HG03558 (cell line): ENCODE results near the gene BCLAF3.

ENCODE experiments used
- ATAC-seq: cut with Tn5 transposase; IDR thresholded peaks from one replicate; pipeline ENCODE4 v1.9.1; 2021; ENCODE audit warnings: moderate number of reproducible peaks; ENCODE audit not compliant: unreplicated experiment; ENCODE audit errors: extremely low read depth

BCLAF3 gene

GRCh38 chrX:19990556-19991349, at the start of gene BCLAF3:
Gene BCLAF3, minus strand, starts transcription at chrX:19991061. Its CDS starts 20,797 bp downstream, at chrX:19970264.
- peak; percentile 93 for ATAC-seq

DNA sequence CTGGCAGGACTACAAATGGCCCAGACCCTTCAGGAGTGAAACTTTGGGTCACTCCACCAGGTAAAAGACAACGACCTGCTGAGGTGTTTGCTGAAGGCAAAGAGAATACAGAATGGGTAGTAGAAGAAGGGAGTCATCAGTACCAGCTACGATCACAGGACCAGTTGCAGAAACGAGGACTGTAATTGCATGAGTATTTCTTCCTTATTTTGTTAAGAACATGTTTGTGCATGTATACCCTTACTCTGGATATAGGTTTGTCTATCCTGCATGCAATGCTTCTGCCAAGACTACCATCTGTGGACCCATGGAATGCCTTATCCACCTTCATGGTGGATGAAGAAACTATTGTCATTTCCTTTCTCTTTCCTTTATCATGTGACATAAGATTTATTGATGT, 48.1 kb upstream of the BCLAF3 start:
- no peak for ATAC-seq

DNA sequence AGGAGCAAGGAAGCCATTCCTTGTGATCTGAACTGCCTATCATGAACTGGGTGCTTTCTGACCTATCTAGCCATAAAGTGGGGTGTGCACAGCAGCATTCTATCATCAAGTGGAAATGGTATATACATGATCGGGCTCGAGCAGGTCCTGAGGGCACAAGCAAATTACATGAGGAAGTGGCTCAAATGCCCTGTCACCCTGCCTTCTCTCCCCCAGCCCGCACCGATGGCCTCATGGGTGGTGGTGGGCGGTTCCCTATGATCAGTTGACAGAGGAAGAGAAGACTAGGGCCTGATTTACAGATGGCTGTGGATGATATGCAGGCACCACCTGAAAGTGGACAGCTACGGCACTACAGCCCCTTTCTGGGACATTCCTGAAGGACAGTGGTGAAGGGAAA, 46.3 kb upstream of the BCLAF3 start:
- ATAC-seq = no peak

- ATAC-seq = no peak
Measured at GRCh38 chrX:20032201-20032600, 41.3 kb upstream of the BCLAF3 start.

- no peak for ATAC-seq
Measured at GRCh38 chrX:20029728-20030127, 38.9 kb upstream of the BCLAF3 start.

DNA sequence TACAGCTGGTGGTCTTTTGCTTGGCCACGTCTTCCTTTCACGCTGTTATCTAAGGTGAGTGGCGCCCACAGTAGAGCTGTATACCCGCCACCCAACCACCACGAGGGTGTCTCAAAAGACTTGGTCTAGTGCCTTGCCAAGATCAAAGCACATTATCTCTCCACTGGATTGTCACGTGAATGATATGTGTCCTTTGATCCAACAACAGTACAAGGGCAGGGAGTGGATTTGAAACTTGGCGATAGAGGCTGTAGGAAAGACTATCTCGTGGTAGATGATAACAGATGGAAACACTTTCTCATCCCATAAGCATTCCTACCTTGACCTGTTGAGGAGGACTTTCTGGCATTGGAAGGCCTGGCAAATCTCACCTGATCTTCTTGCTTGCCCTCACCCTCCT, 37.7 kb upstream of the BCLAF3 start:
- no peak for ATAC-seq

DNA sequence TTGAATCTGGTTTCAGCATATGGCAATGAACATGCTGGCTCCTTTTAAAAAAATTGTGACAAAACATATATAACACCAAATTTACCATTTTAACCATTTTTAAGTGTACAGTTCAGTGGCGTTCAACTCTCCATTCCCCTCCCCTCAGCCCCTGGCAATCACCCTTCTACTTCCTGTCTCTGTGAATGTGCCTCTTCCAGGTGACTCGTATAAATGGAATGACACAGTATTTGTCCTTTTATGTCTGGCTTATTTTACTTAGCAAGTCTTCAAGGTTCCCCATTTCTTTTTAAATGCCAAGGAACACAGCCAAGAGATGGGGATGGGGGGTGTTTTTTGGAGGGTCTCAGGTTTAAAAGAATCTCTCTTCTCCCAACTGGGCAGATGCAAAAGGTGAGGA, 35.4 kb upstream of the BCLAF3 start:
- no peak for ATAC-seq

DNA sequence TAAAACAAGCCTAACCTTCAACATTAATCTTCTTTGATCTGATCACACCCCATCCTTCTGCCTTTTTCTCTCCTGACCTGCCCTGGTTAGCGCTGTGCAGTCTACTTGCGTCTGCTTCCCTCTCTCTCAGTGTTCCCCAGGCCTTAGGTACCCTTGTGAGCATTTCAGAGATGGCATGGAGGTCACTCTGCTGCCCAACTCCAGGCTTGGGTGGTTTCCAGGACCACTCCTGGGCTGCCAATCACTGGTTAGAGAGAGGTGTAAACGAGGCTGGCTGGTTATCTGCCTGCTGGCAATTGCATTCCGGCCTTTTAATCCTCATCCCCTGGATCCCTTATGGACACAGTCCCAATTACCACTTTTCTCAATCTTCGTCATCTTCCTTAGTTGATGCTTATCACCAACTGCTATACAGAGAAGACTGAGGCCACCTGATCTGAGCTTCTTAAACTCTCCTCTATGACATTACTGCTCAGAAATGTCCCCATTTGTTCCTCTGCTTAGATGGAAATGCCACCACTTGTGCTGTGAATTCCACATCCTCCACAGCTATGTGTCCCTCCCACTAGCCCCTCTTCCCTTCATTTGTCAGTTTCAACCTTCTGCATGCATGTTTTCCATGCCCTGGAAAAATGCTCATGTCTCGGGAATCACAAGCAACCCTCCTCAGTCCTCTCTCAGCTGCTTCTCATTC, 29.0 kb upstream of the BCLAF3 start:
- ATAC-seq = no peak

DNA sequence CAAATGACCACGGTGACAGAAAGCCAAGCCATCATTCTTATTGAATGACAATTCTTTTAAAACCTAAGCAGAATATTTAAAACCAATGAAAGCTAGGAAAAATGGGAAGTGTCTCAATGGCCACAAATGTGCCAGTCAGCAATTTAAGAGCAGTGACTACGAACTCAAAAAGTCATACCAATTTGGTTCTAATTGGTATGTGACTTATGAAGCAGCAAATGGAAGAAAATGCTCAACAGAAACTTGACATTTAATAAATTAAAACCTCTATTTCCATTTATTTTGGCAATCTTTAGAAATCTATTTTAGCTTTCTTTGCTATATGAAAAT, 25.7 kb upstream of the BCLAF3 start:
- ATAC-seq = no peak

DNA sequence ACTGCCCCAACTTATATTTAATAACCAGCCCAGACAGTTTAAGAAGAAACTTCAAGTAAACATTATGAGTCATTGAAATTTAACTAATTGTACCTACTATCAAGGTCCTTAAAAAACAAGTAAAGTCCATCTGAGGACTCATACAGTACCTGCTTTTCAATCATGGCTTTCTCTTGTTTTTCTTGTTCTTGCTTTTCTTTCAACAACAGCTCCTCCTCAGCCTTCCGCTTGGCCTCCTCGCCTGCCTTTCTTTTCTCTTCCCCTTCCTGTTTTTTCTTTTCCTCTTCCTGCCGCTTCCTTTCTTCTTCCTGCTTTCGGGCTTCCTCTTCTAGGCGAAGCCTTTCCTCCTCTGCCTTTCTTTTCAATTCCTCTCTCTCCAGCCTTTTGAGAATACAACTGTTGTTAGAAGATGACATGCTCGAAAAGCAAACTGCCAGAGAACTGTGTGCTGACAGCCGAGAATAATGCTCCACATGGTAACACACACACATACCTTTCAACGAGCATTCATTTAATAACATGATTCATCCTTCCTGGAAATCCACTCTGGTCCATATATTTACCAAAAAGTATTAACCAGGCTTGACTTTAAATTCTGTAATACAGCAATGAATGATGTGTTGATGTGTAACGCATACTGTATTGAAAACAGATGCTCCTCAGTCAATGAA, 25.2 kb upstream of the BCLAF3 start:
- ATAC-seq = no peak

- no peak for ATAC-seq
Measured at GRCh38 chrX:20015422-20015821, 24.6 kb upstream of the BCLAF3 start.

- no peak for ATAC-seq
Measured at GRCh38 chrX:20011608-20012007, 20.7 kb upstream of the BCLAF3 start.

DNA sequence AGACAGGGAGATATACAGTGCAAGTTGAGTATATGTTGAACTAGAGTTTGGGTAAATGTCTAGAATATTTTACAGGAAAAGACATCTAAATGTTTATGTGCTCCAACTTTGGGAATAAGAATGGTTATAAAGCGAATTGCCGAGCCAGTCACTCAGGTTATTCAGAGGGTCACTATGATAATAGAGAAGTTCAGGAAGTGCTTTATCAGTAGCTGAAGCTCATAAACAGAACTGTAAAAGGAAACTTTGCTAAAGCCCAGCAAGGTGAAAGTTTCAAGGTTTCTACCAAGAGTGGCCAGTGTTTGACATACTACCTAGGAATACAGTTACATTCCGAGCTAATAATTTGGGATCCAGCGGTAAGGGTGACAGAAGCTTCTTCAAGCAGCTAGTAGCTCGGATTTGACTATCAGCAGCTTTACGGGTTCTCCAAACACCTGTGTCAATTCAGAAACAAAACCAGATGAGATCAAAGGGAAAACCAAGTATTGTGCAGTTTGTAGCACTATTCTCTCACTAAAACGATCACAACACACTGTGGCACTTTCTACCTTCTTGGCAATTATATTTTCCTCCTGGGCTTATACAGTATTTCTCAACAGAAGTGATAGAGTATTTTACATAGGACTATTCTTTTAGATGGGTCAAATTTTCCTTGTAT, 17.2 kb upstream of the BCLAF3 start:
- no peak for ATAC-seq

DNA sequence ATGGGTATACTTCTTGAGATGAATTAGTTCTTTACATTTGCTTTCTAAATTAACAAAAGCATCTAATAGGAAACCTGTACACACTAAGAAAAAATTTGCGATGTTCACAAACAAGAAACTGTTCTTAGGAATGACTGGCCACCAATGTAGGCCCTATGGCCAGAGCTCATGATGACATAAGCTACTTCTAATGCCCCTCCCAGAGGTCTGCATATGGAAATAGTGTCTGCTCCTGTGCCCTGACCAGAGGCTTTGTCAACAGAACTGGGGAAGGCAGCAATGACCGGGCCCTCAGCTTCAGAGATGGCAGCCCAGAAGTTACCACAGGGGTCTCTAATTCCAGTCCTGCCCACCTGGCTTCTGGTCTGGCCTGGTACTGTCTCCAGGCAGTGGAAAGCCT, 15.0 kb upstream of the BCLAF3 start:
- no peak for ATAC-seq

DNA sequence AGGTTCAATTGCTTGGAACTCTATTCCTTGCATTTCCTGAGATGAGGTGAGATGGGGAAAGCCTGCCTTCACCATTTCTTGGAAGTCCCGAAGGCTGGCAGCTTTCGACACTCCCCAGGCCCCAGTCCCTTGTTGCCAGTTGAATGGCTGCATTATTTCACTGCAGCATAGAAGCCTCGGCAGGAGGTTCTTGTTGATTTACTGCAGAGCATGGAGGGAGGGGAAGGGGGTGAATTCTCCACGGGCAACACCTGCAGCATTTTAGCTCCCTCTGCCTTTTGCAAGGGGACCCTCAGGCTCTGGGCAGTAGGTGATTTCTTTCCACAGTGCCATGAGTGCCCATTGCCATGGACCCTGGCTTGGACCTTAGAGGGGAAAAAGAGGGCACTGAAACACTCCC, 10.7 kb upstream of the BCLAF3 start:
- ATAC-seq = no peak

GRCh38 chrX:19991350-19991718, 473 bp upstream of the BCLAF3 start:
- ATAC-seq = no peak

DNA sequence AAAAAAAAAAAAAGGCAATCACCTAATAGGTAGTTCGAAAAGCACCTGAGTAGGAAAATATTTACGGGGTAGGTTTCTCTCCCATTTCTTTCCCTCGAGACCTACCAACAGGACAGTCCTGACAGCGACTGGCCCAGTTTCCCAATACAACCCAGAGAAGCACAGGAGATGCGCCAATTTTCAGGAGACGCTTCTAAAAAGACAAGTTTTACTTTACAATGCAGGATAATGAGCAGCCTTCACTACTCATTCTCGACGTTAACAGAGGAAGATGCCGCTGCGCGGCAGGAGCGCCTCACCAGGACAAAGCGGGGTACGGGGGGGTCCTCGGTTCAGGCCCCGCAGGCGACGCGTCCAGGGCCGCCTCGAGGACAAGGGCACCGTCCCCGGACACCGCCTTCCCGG, 708 bp downstream of the BCLAF3 start:
- ATAC-seq = peak; percentile 2

GRCh38 chrX:19987856-19988255, 3.0 kb downstream of the BCLAF3 start:
- no peak for ATAC-seq

DNA sequence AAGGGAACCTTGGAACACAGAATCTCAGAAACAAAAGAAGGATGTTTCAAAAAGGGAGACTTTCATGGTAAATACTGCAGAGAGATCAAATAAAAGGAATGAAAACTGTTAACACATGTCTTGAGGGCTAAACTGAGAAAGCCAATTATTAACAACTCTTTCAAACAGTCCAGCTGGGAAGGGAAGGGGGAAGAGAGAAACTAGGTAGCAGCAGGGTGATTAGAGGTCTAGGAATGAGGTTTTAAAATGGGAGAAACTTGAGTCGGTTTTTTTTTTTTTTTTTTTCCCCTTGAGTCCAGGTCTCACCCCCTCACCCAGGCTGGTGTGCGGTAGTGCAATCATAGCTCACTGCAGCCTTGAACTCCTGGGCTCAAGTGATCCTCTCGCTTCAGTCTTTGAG, 4.3 kb downstream of the BCLAF3 start:
- ATAC-seq = no peak

DNA sequence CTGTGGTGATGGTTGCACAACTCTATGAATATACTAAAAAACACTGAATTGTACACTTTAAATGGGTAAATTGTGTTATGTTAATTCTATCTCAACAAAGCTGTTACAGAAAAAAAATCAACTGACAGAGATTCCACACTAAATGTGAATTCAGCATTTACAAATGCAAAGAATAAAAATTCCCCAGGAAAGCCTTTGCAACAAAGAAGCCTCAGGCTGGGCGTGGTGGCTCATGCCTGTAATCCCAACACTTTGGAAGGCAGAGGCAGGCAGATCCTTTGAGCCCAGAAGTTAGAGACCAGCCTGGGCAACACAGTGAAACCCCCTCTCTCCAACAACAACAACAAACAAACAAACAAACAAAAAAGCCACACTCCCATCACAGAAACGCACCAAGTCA, 8.9 kb downstream of the BCLAF3 start:
- ATAC-seq = no peak

- ATAC-seq = no peak
Measured at GRCh38 chrX:19975845-19976244, 15.0 kb downstream of the BCLAF3 start.
